GM23338 (cell line): ENCODE measurements around the gene HJURP.

Experiments used
- CREB1 ChIP-seq: fragments of 250-450 bp; sonication (Bioruptor Pico); IDR thresholded peaks from 2 replicates; pipeline ENCODE4 v1.5.0; 2020; ENCODE audit warnings: low read depth, mild to moderate bottlenecking, moderate library complexity
- CTCF ChIP-seq, 2 experiments: fragments of 200-600 bp in 1 of 2; sonication (generic) in 1 of 2; conservative IDR thresholded peaks; 2 replicates each; pipeline versions ENCODE4 v1.5.1 to v1.6.1; 2016 to 2017; ENCODE audit warnings: antibody characterized with exemption in 2 of 2, low read depth in 2 of 2, mild to moderate bottlenecking in 2 of 2, moderate library complexity in 1 of 2
- EZH2 ChIP-seq: fragments of 200-600 bp; sonication (generic); IDR thresholded peaks from one replicate; pipeline ENCODE4 v1.8.0; 2017; ENCODE audit warnings: antibody characterized with exemption, mild to moderate bottlenecking, low read depth; ENCODE audit not compliant: unreplicated experiment
- POLR2AphosphoS5 ChIP-seq: IDR thresholded peaks from 2 replicates; pipeline ENCODE4 v1.6.1; 2016; ENCODE audit warnings: antibody characterized with exemption, low read depth

- no peak for TF ChIP-seq CTCF (conservative IDR thresholded peaks at IDR 0.05; ENCODE audit: low read depth in 2 of 2)
- no peak for TF ChIP-seq POLR2AphosphoS5
- no peak for TF ChIP-seq CREB1 (CRISPR knock-in tag)
- TF ChIP-seq EZH2, result no peak
Measured at GRCh38 chr2:233822781-233823730, 31.3 kb downstream of the HJURP start.
